Hepatocyte (in vitro differentiated cells): ENCODE results near the gene FOSL1.
A peak's percentile ranks its signal among the peaks of the same experiment; 100 is the strongest.

Experiments used
- CTCF ChIP-seq: fragments of 200-600 bp; sonication (generic); IDR thresholded peaks from 2 replicates; pipeline ENCODE4 v1.5.1; 2016; ENCODE audit warnings: antibody characterized with exemption, mild to moderate bottlenecking; ENCODE audit not compliant: poor library complexity
- EZH2 ChIP-seq: fragments of 200-600 bp; sonication (generic); IDR thresholded peaks from 2 replicates; pipeline ENCODE4 v1.6.1; 2016; ENCODE audit warnings: antibody characterized with exemption, mild to moderate bottlenecking, borderline replicate concordance
- EZH2phosphoT487 ChIP-seq: fragments of 200-600 bp; sonication (generic); IDR thresholded peaks from one replicate; pipeline ENCODE4 v1.6.1; 2018; ENCODE audit warnings: antibody characterized with exemption, mild to moderate bottlenecking, low read depth, moderate library complexity; ENCODE audit not compliant: unreplicated experiment, severe bottlenecking

- TF ChIP-seq CTCF (peak; percentile 19), EZH2phosphoT487 (no peak), EZH2 (no peak)
These were observed 8.7 kb downstream of the FOSL1 start for GRCh38 chr11:65891219-65892136.
